ENCODE measurements around the gene STAM2. TPM values are rescaled to one million over a fixed set of nuclear protein-coding genes. Genes with fewer than 3 reads are reported as not detected.
"Not testable (repeated sequence)": the region's sequence is repeated elsewhere in the genome, so short reads cannot be mapped to it uniquely, and the experiment has no call there.

Gene STAM2
- total and polyA plus RNA-seq, 12 donors, result 6.5 to 45.8 (median 33.0) TPM

GRCh38 chr2:152186262-152186661, 10.7 kb upstream of the STAM2 start:
- no peak for DNase-seq
- Histone ChIP-seq H3K4me1 (replicated peaks in 1 of 2) (no peaks in the 10 kb centered on the region), H3K27ac (no peak overlapping the region), H3K4me3 (no peak overlapping the region), H3K9me3 (replicated peaks in 1 of 3) (no peaks in the 10 kb centered on the region), H3K36me3 (replicated peaks in 1 of 2) (no peaks in the 10 kb centered on the region), H3K27me3 (no peaks in the 10 kb centered on the region)
- 74 to 79% (median 76%) methylated on average over 3 of the region's 3 CpGs for WGBS, 4 donors
- intact Hi-C loops (cut with DNase I), result loop anchor here (5.0 kb wide), 1 partner anchor 451 kb away; no protein-coding TSS in a partner anchor
- TF ChIP-seq, protein P1, sequence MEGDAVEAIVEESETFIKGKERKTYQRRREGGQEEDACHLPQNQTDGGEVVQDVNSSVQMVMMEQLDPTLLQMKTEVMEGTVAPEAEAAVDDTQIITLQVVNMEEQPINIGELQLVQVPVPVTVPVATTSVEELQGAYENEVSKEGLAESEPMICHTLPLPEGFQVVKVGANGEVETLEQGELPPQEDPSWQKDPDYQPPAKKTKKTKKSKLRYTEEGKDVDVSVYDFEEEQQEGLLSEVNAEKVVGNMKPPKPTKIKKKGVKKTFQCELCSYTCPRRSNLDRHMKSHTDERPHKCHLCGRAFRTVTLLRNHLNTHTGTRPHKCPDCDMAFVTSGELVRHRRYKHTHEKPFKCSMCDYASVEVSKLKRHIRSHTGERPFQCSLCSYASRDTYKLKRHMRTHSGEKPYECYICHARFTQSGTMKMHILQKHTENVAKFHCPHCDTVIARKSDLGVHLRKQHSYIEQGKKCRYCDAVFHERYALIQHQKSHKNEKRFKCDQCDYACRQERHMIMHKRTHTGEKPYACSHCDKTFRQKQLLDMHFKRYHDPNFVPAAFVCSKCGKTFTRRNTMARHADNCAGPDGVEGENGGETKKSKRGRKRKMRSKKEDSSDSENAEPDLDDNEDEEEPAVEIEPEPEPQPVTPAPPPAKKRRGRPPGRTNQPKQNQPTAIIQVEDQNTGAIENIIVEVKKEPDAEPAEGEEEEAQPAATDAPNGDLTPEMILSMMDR (IDR thresholded peaks at IDR 0.05), result no peak
- no peak for TF ChIP-seq POLR2A (IDR thresholded peaks at IDR 0.05)

GRCh38 chr2:152183401-152184073, 8.0 kb upstream of the STAM2 start:
- Histone ChIP-seq H3K4me3 (no peak overlapping the region), H3K27me3 (no peaks in the 10 kb centered on the region), H3K4me1 (replicated peaks in 1 of 2) (no peaks in the 10 kb centered on the region), H3K36me3 (replicated peaks in 1 of 2) (no peaks in the 10 kb centered on the region), H3K9me3 (replicated peaks in 1 of 3) (no peaks in the 10 kb centered on the region), H3K27ac (no peak overlapping the region)
- 0% methylated on average over 1 of the region's 1 CpG for WGBS, 4 donors
- no peak for DNase-seq
- intact Hi-C loops (cut with DNase I), result no loop called here
- TF ChIP-seq, protein P1 (IDR thresholded peaks at IDR 0.05), result no peak
- TF ChIP-seq POLR2A (IDR thresholded peaks at IDR 0.05), result no peak

DNA sequence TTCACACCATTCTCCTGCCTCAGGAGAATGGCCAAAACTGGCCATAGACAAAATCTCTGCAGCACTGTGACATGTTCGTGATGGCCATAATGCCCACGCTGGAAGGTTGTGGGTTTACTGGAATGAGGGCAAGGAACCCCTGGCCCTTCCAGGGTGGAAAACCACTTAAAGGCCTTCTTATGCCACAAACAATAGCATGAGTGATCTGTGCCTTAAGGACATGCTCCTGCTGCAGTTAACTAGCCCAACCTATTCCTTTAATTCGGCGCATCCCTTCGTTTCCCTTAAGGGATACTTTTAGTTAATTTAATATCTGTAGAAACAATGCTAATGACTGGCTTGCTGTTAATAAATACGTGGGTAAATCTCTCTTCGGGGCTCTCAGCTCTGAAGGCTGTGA, 2.1 kb upstream of the STAM2 start:
- peaks cover 1 to 16% of the 10 kb centered on the region in 2 donors for H3K4me1 ChIP-seq (replicated peaks in 1 of 2)
- not testable (repeated sequence) for H3K27me3 ChIP-seq; DNase-seq; H3K27ac ChIP-seq; H3K36me3 ChIP-seq (replicated peaks in 1 of 2); H3K9me3 ChIP-seq (replicated peaks in 1 of 3); H3K4me3 ChIP-seq
- intact Hi-C loops (cut with DNase I), result loop anchor here in 1 of 2 donors (5.0 kb wide), 1 partner anchor 140 kb away; no protein-coding TSS in a partner anchor
- 94 to 98% (median 96%) methylated on average over 5 of the region's 7 CpGs for WGBS, 4 donors

GRCh38 chr2:152176113-152176714, 651 bp upstream of the STAM2 start:
- WGBS, 4 donors, result 3 to 10% (median 5%) methylated on average over 14 to 29 of the region's 29 CpGs
- H3K36me3 ChIP-seq (replicated peaks in 1 of 2), result no peaks in the 10 kb centered on the region
- intact Hi-C loops (cut with DNase I), result loop anchor here in 1 of 2 donors (5.0 kb wide), 1 partner anchor 139 kb away; no protein-coding TSS in a partner anchor
- H3K4me1 ChIP-seq (replicated peaks in 1 of 2), result peaks cover 10 to 31% of the 10 kb centered on the region in 2 donors
- peak overlapping the region in 3 of 4 donors; percentile 7 to 87 (median 76) for H3K4me3 ChIP-seq
- no peak for TF ChIP-seq POLR2A (IDR thresholded peaks at IDR 0.05)
- TF ChIP-seq, protein P1 (IDR thresholded peaks at IDR 0.05), result peak in 3 of 6 experiments; percentile 0 to 17 (median 2)
- H3K27me3 ChIP-seq, result no peaks in the 10 kb centered on the region
- no peaks in the 10 kb centered on the region for H3K9me3 ChIP-seq (replicated peaks in 1 of 3)
- DNase-seq, result no peak
- H3K27ac ChIP-seq, result peak overlapping the region; percentile 92 to 99 (median 97)

Measured in adrenal gland (tissue), 12 donors.